Natural killer cell (primary cell): ENCODE measurements around the gene FLRT1. TPM values are rescaled to one million over a fixed set of nuclear protein-coding genes. Genes with fewer than 3 reads are reported as not detected.

Experiments used
- ATAC-seq, 3 donors: fragments of 150-1000 bp in 2 of 3; fragments of 200-7000 bp in 1 of 3; cut with Tn5 transposase; 1 replicate in 1 of 3; 2 replicates in 2 of 3; pipeline ENCODE4 v1.10.0; 2021; ENCODE audit warnings: mild to moderate bottlenecking in 2 of 3, moderate library complexity in 2 of 3
- DNase-seq, 2 donors: peaks; one replicate each; pipeline versions ENCODE4 v3.0.0 to v3.0.0-alpha.2; 2013 to 2021; ENCODE audit warnings: mixed read lengths in 1 of 2
- H3K27ac ChIP-seq: one replicate; pipeline ENCODE4 v1.5.1; 2013; ENCODE audit warnings: mild to moderate bottlenecking, low read length
- H3K27me3 ChIP-seq: one replicate; pipeline ENCODE4 v1.6.1; 2013; ENCODE audit warnings: low read length; ENCODE audit not compliant: control insufficient read depth, insufficient read depth
- H3K36me3 ChIP-seq: one replicate; pipeline ENCODE4 v1.6.1; 2013; ENCODE audit warnings: low read length; ENCODE audit not compliant: control insufficient read depth, insufficient read depth
- H3K4me1 ChIP-seq: one replicate; pipeline ENCODE4 v1.6.1; 2013; ENCODE audit warnings: low read length; ENCODE audit not compliant: control insufficient read depth, insufficient read depth
- H3K4me3 ChIP-seq: one replicate; pipeline ENCODE4 v1.5.1; 2013; ENCODE audit warnings: low read length
- H3K9me3 ChIP-seq: one replicate; pipeline ENCODE4 v1.6.1; 2013; ENCODE audit warnings: low read length; ENCODE audit not compliant: control insufficient read depth, insufficient read depth
- H3K27ac Mint-ChIP-seq, 2 donors: one replicate each; pipeline ENCODE4 v1.8.0; 2022; ENCODE audit warnings: mild to moderate bottlenecking in 2 of 2, mixed read lengths in 2 of 2, moderate library complexity in 1 of 2
- H3K27me3 Mint-ChIP-seq, 2 donors: one replicate each; pipeline ENCODE4 v1.8.0; 2022; ENCODE audit warnings: low read depth in 2 of 2, mixed read lengths in 2 of 2
- H3K36me3 Mint-ChIP-seq: one replicate; pipeline ENCODE4 v1.8.0; 2022; ENCODE audit warnings: mixed read lengths
- H3K4me1 Mint-ChIP-seq, 2 donors: one replicate each; pipeline ENCODE4 v1.8.0; 2022; ENCODE audit warnings: mixed read lengths in 2 of 2
- H3K4me3 Mint-ChIP-seq: one replicate; pipeline ENCODE4 v1.8.0; 2022; ENCODE audit warnings: mild to moderate bottlenecking, moderate library complexity, mixed read lengths
- H3K9me3 Mint-ChIP-seq, 2 donors: one replicate each; pipeline ENCODE4 v1.8.0; 2022; ENCODE audit warnings: mixed read lengths in 2 of 2
- CTCF ChIP-seq: fragments of 200-600 bp; IDR thresholded peaks from one replicate; pipeline ENCODE4 v1.8.0; 2022; ENCODE audit warnings: antibody characterized with exemption
- WGBS: methylation state at CpG from one replicate; pipeline ENCODE4 v1.1.7; 2013; ENCODE audit warnings: missing lambda C conversion rate; ENCODE audit not compliant: insufficient coverage; 5-methylcytosine and 5-hydroxymethylcytosine counted together
- intact Hi-C: fragments of 100-400 bp; cut with micrococcal nuclease; formaldehyde crosslinking; loops from one replicate; pipeline ENCODE4 v1.14.2; 2022
- total RNA-seq, 4 donors: library from RNA; stranded (reverse); fragments of 120-200 nt in 1 of 4; gene quantifications; one replicate each; pipeline versions ENCODE4 v1.2.3 to v1.2.4, GENCODE V29; 2013 to 2022

Gene FLRT1
- total RNA-seq, 3 donors from 2014 or later (not counting 1 experiment from before 2014, with no cell fraction given): not detected

- no peaks in the 10 kb centered on the region for H3K9me3 Mint-ChIP-seq
- ATAC-seq: no peak
- 48% methylated on average over 23 of the region's 23 CpGs for WGBS
- H3K4me1 ChIP-seq: peaks cover 19% of the 10 kb centered on the region
- H3K9me3 ChIP-seq: no peaks in the 10 kb centered on the region
- H3K4me3 ChIP-seq: no peak overlapping the region
- H3K36me3 Mint-ChIP-seq: no peaks in the 10 kb centered on the region
- DNase-seq: no peak
- peaks cover 7 to 28% of the 10 kb centered on the region in 2 donors for H3K27me3 Mint-ChIP-seq
- peaks cover 0 to 18% of the 10 kb centered on the region in 2 donors for H3K4me1 Mint-ChIP-seq
- TF ChIP-seq CTCF: no peak
- H3K36me3 ChIP-seq: peaks cover 16% of the 10 kb centered on the region
- peak overlapping the region; percentile 54 for H3K4me3 Mint-ChIP-seq
- no peak overlapping the region for H3K27ac ChIP-seq
- H3K27me3 ChIP-seq: peaks cover 4% of the 10 kb centered on the region
- intact Hi-C loops: loop anchor here (2.0 kb wide), 1 partner anchor 147 kb away; no protein-coding TSS in a partner anchor
- H3K27ac Mint-ChIP-seq: no peak overlapping the region
These were observed 34.0 kb upstream of the FLRT1 start for GRCh38 chr11:64001484-64002420.

GRCh38 chr11:64003807-64004589, 31.7 kb upstream of the FLRT1 start:
- no peak for DNase-seq

GRCh38 chr11:64004590-64004984, 31.1 kb upstream of the FLRT1 start:
- DNase-seq: no peak
- no peak for TF ChIP-seq CTCF
- no peak overlapping the region for H3K27ac Mint-ChIP-seq
- Histone ChIP-seq H3K36me3 (no peaks in the 10 kb centered on the region), H3K9me3 (no peaks in the 10 kb centered on the region), H3K27ac (no peak overlapping the region), H3K4me3 (no peak overlapping the region), H3K27me3 (peaks cover 13% of the 10 kb centered on the region), H3K4me1 (peaks cover 25% of the 10 kb centered on the region)
- intact Hi-C loops: no loop called here
- peaks cover 13 to 20% of the 10 kb centered on the region in 2 donors for H3K4me1 Mint-ChIP-seq
- H3K4me3 Mint-ChIP-seq: no peak overlapping the region
- H3K27me3 Mint-ChIP-seq: peaks cover 22 to 42% of the 10 kb centered on the region in 2 donors
- ATAC-seq: no peak
- H3K36me3 Mint-ChIP-seq: no peaks in the 10 kb centered on the region
- no peaks in the 10 kb centered on the region for H3K9me3 Mint-ChIP-seq
- 81% methylated on average over 4 of the region's 4 CpGs for WGBS

More at GRCh38 chr11:64003807-64004589, 31.7 kb upstream of the FLRT1 start:
- 70% methylated on average over 23 of the region's 23 CpGs for WGBS
- ATAC-seq: no peak
- Histone ChIP-seq H3K4me1 (peaks cover 31% of the 10 kb centered on the region), H3K36me3 (no peaks in the 10 kb centered on the region), H3K27me3 (peaks cover 13% of the 10 kb centered on the region), H3K4me3 (no peak overlapping the region), H3K9me3 (no peaks in the 10 kb centered on the region), H3K27ac (no peak overlapping the region)
- H3K4me3 Mint-ChIP-seq: no peak overlapping the region
- H3K36me3 Mint-ChIP-seq: no peaks in the 10 kb centered on the region
- H3K27me3 Mint-ChIP-seq: peaks cover 22 to 42% of the 10 kb centered on the region in 2 donors
- intact Hi-C loops: no loop called here
- no peak overlapping the region for H3K27ac Mint-ChIP-seq
- TF ChIP-seq CTCF: no peak
- no peaks in the 10 kb centered on the region for H3K9me3 Mint-ChIP-seq
- H3K4me1 Mint-ChIP-seq: peaks cover 13 to 20% of the 10 kb centered on the region in 2 donors
